ENCODE data around the gene OAT. TPM values are rescaled to one million over a fixed set of nuclear protein-coding genes. Genes with fewer than 3 reads are reported as not detected.

OAT gene
- total RNA-seq, 6 experiments from 2014 or later, result 5.2 to 43.8 (median 20.1) TPM

DNA sequence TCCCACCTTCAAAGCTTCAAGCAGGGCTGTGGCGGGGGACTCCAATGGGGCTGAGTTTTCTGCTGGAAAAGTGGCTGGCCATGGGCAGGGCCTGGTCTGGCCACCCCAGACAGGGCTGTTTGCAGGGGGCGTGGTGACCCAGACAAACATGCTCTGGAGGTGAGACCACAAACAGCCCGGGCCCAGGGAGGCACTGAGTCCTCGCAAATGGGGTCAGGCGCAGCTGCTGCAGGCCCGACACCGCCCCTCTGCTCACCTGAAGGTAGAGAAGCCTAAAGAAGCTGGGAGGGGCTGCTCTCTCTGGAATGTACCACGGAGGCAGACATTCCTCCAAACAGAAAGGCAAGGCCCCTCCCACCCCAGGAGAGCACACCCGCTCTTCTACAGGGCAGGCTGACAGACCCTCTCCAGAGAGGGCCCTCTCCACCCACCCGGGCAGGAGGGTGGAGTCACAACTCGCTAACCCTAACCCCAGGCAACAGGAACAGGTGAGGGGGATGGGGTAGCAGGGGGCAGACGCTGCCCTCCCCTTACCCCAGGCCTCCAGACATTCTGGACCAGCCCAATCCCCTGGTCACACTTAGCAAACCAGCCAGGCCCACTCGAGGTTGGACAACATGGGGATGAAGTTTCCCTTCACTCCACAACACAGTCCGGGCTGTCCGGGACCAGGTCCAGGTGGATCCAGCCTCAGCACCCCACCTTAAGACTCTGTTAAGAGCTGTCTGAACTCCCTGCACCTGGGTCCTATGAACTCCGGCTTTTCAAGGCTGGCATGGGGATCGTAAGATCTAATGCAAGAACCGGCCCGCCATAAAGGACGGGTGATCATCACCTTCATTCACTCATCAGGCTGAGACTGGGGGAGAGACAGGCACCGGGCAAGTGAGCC lies 32.3 kb downstream of the OAT start:
- no peak overlapping the region for H3K27ac ChIP-seq
- no peaks in the 10 kb centered on the region for H3K27me3 ChIP-seq
- no peaks in the 10 kb centered on the region for H3K9me3 ChIP-seq
- no peak overlapping the region for H3K4me3 ChIP-seq
- DNase-seq, result peak in 1 of 3 donors; percentile 29
- no peaks in the 10 kb centered on the region for H3K36me3 ChIP-seq
- ATAC-seq, result no peak
- 60% methylated on average over 2 of the region's 21 CpGs for WGBS (ENCODE audit: insufficient coverage, low coverage, low lambda C conversion rate, missing lambda C conversion rate)
- intact Hi-C loops (cut with DNase I), result no loop called here
- H3K4me1 ChIP-seq, result peaks cover 0 to 11% (median 0%) of the 10 kb centered on the region in 4 donors
- TF ChIP-seq POLR2A (IDR thresholded peaks at IDR 0.05) (no peak), CTCF (IDR thresholded peaks at IDR 0.05) (no peak)

DNA sequence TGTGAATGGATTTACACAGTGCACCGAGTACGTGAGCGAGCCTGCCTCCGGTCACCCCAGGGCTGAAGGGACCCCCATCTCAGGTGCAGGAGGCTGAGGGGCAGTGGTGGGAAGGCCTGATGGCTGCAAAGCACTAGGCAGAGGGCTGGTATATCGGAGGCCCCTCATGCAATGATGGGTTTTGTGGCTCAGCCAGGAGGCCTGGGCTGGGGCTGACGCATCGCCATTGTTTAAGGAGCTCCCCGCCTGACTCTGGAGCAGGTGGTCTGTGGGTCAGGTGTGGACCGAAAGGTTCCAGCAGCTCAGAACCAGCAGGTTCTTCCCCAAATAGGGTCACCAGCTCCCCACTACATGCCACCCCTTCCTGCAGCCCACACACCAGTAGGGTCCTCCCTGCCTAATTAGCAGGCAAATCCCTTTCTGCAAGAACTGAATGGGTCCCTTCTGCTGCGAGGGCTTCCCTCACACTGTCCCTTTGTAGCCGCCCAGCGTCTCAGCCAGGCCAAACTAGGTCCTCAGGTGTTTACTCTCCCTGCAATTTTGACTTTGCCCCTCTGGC lies 33.0 kb downstream of the OAT start:
- no peak for ATAC-seq
- no peaks in the 10 kb centered on the region for H3K9me3 ChIP-seq
- peak in 1 of 3 donors; percentile 31 for DNase-seq
- no peak overlapping the region for H3K4me3 ChIP-seq
- no peak for TF ChIP-seq POLR2A (IDR thresholded peaks at IDR 0.05)
- TF ChIP-seq CTCF (IDR thresholded peaks at IDR 0.05), result no peak
- H3K36me3 ChIP-seq, result no peaks in the 10 kb centered on the region
- WGBS (ENCODE audit: insufficient coverage, low coverage, low lambda C conversion rate, missing lambda C conversion rate), result 47% methylated on average over 3 of the region's 12 CpGs
- intact Hi-C loops (cut with DNase I), result no loop called here
- H3K4me1 ChIP-seq, result peaks cover 0 to 11% (median 0%) of the 10 kb centered on the region in 4 donors
- no peak overlapping the region for H3K27ac ChIP-seq
- H3K27me3 ChIP-seq, result no peaks in the 10 kb centered on the region

GRCh38 chr10:124384591-124385190 lies 34.0 kb downstream of the OAT start:
- no CpG with 5 or more reads among the region's 7 CpGs for WGBS (ENCODE audit: insufficient coverage, low coverage, low lambda C conversion rate, missing lambda C conversion rate)

DNA sequence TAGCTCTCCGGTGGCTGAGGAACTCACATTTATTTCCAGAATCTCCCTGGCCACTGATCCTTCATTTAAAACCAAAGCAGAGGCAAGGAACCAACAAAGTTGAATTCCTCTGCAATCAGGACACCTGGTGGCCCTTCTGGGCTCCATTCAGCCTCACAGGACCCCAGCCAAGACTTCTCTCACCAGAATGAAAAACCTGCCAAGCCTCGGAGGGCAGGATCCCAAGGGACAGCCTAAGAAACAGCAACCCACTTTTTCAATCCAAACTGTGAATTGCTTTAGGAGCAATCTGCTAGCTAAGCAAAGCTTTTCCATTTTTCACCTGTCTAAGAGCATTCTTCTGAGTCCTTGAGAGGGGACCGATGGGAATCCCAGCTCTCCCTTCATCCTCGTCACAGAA lies 34.6 kb downstream of the OAT start:
- 80% methylated on average over 1 of the region's 4 CpGs for WGBS (ENCODE audit: insufficient coverage, low coverage, low lambda C conversion rate, missing lambda C conversion rate)
- H3K9me3 ChIP-seq, result no peaks in the 10 kb centered on the region

More at GRCh38 chr10:124384591-124385190, 34.0 kb downstream of the OAT start:
- Histone ChIP-seq H3K4me3 (no peak overlapping the region), H3K27me3 (no peaks in the 10 kb centered on the region), H3K27ac (no peak overlapping the region), H3K4me1 (peaks cover 0 to 10% (median 0%) of the 10 kb centered on the region in 4 donors), H3K9me3 (no peaks in the 10 kb centered on the region), H3K36me3 (no peaks in the 10 kb centered on the region)
- ATAC-seq (no peak), DNase-seq (no peak)
- TF ChIP-seq CTCF (IDR thresholded peaks at IDR 0.05) (no peak), POLR2A (IDR thresholded peaks at IDR 0.05) (no peak)
- intact Hi-C loops (cut with DNase I), result no loop called here

More for the DNA sequence above, 34.6 kb downstream of the OAT start:
- DNase-seq, result no peak
- ATAC-seq, result no peak
- Histone ChIP-seq H3K27me3 (no peaks in the 10 kb centered on the region), H3K27ac (no peak overlapping the region), H3K4me3 (no peak overlapping the region), H3K4me1 (peaks cover 0 to 5% (median 0%) of the 10 kb centered on the region in 4 donors), H3K36me3 (no peaks in the 10 kb centered on the region)
- intact Hi-C loops (cut with DNase I), result no loop called here
- TF ChIP-seq POLR2A (IDR thresholded peaks at IDR 0.05) (no peak), CTCF (IDR thresholded peaks at IDR 0.05) (no peak)
